HepG2 (cell line): ENCODE data around the gene UBE2S. TPM values are rescaled to one million over a fixed set of nuclear protein-coding genes. Genes with fewer than 3 reads are reported as not detected.

ENCODE experiments used
- REXO4 ChIP-seq: sonication (generic); formaldehyde crosslinking; IDR thresholded peaks from 2 replicates; pipeline ENCODE4 v1.8.0; 2022; ENCODE audit warnings: missing genetic modification reagents, mild to moderate bottlenecking, borderline replicate concordance
- ZFP36 ChIP-seq: fragments of 150-350 bp; IDR thresholded peaks from 2 replicates; pipeline ENCODE4 v1.6.1; 2018; ENCODE audit warnings: borderline replicate concordance, low read length, low read depth; ENCODE audit not compliant: partially characterized antibody
- ZMYM3 ChIP-seq: sonication (generic); formaldehyde crosslinking; IDR thresholded peaks from 2 replicates; pipeline ENCODE4 v1.5.1; 2020; ENCODE audit warnings: mild to moderate bottlenecking, missing genetic modification reagents
- ZNF138 ChIP-seq: sonication (generic); formaldehyde crosslinking; IDR thresholded peaks from 2 replicates; pipeline ENCODE4 v1.5.0; 2020; ENCODE audit warnings: mild to moderate bottlenecking, low read depth, missing genetic modification reagents
- ZNF256 ChIP-seq: sonication (generic); formaldehyde crosslinking; conservative IDR thresholded peaks from 2 replicates; pipeline ENCODE4 v1.4.0; 2020; ENCODE audit warnings: missing genetic modification reagents
- ZNF329 ChIP-seq: sonication (generic); formaldehyde crosslinking; IDR thresholded peaks from 2 replicates; pipeline ENCODE4 v1.9.0; 2021; ENCODE audit warnings: low read depth, mild to moderate bottlenecking, missing genetic modification reagents
- ZNF343 ChIP-seq: sonication (generic); formaldehyde crosslinking; IDR thresholded peaks from 2 replicates; pipeline ENCODE4 v1.4.0; 2020; ENCODE audit warnings: mild to moderate bottlenecking, missing genetic modification reagents
- ZNF350 ChIP-seq: sonication (generic); formaldehyde crosslinking; IDR thresholded peaks from 2 replicates; pipeline ENCODE4 v1.4.0; 2020; ENCODE audit warnings: mild to moderate bottlenecking, low read depth, missing genetic modification reagents, borderline replicate concordance
- ZNF720 ChIP-seq: sonication (generic); formaldehyde crosslinking; IDR thresholded peaks from 2 replicates; pipeline ENCODE4 v1.4.0; 2020; ENCODE audit warnings: missing genetic modification reagents
- ZNF747 ChIP-seq: sonication (generic); formaldehyde crosslinking; IDR thresholded peaks from 2 replicates; pipeline ENCODE4 v1.8.1; 2023; ENCODE audit warnings: missing genetic modification reagents, mild to moderate bottlenecking, borderline replicate concordance
- polyA plus RNA-seq, 8 experiments: library from polyadenylated mRNA; depleted of rRNA in 3 of 8; stranded (reverse) in 7 of 8; unstranded in 1 of 8; fragments of >200 nt; fragmentation: Illumina TruSeq in 4 of 8; extraction: Trizol in 4 of 8; gene quantifications; 2 replicates each; pipeline versions ENCODE4 v1.2.1 to v1.2.3, GENCODE V29; 2011 to 2016; ENCODE audit warnings: low read depth in 4 of 8, missing spikeins in 1 of 8, mixed read lengths in 1 of 8; ENCODE audit not compliant: insufficient read depth in 1 of 8
- total RNA-seq, 5 experiments: library from RNA; depleted of rRNA; stranded (reverse); fragments of >200 nt; fragmentation: Illumina TruSeq; extraction: Trizol; gene quantifications; 2 replicates each; pipeline ENCODE4 v1.2.3, GENCODE V29; 2016; ENCODE audit warnings: low read depth in 1 of 5
- TF ChIP-seq, protein P1 (sequence below): sonication (generic); formaldehyde crosslinking; IDR thresholded peaks from 2 replicates; pipeline ENCODE4 v1.9.0; 2022; ENCODE audit warnings: missing genetic modification reagents, mild to moderate bottlenecking, borderline replicate concordance
- TF ChIP-seq, protein P2 (sequence below): sonication (generic); formaldehyde crosslinking; IDR thresholded peaks from 2 replicates; pipeline ENCODE4 v1.8.0; 2022; ENCODE audit warnings: missing genetic modification reagents, mild to moderate bottlenecking, borderline replicate concordance
- TF ChIP-seq, protein P3 (sequence below): sonication (generic); formaldehyde crosslinking; IDR thresholded peaks from 2 replicates; pipeline ENCODE4 v1.4.0; 2020; ENCODE audit warnings: missing genetic modification reagents

Gene UBE2S
- total and polyA plus RNA-seq, 2 of the 13 experiments (the other 11 are each of a cell fraction or from before 2014, with no cell fraction given) = 32.2 to 39.3 TPM

DNA sequence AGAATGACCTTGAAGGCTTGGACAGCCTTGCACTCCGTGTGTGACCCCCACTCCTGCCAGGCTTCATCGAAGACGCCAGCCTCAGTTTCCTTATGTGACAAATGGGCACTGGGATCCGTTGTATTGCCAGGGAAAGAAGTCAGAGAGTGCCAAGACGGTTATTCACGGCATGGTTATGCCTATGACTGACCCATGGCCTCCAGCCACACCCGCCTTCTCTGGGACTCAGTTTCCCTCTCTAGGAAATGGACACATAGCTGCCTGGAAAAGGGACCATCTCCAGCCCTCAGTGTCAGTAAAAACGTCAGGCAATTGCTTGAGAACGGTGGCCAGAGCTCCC, 915 bp upstream of the UBE2S start (continued):
- TF ChIP-seq, protein P1, sequence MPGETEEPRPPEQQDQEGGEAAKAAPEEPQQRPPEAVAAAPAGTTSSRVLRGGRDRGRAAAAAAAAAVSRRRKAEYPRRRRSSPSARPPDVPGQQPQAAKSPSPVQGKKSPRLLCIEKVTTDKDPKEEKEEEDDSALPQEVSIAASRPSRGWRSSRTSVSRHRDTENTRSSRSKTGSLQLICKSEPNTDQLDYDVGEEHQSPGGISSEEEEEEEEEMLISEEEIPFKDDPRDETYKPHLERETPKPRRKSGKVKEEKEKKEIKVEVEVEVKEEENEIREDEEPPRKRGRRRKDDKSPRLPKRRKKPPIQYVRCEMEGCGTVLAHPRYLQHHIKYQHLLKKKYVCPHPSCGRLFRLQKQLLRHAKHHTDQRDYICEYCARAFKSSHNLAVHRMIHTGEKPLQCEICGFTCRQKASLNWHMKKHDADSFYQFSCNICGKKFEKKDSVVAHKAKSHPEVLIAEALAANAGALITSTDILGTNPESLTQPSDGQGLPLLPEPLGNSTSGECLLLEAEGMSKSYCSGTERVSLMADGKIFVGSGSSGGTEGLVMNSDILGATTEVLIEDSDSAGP (CRISPR knock-in tag) = peak; percentile 12; the same call in 1 of the 2 replicates
- TF ChIP-seq ZNF720 (CRISPR knock-in tag) (no peak), ZNF329 (CRISPR knock-in tag) (no peak), ZNF256 (CRISPR knock-in tag) (no peak), ZNF350 (0 out of 2 replicates have a peak, but pooled peaks have one; percentile 0), REXO4 (CRISPR knock-in tag) (no peak), ZNF343 (CRISPR knock-in tag) (no peak), ZFP36 (no peak), ZNF138 (CRISPR knock-in tag) (no peak), ZMYM3 (CRISPR knock-in tag) (0 out of 2 replicates have a peak, but pooled peaks have one; percentile 21), ZNF747 (CRISPR knock-in tag) (0 out of 2 replicates have a peak, but pooled peaks have one; percentile 28)
- TF ChIP-seq, protein P2, sequence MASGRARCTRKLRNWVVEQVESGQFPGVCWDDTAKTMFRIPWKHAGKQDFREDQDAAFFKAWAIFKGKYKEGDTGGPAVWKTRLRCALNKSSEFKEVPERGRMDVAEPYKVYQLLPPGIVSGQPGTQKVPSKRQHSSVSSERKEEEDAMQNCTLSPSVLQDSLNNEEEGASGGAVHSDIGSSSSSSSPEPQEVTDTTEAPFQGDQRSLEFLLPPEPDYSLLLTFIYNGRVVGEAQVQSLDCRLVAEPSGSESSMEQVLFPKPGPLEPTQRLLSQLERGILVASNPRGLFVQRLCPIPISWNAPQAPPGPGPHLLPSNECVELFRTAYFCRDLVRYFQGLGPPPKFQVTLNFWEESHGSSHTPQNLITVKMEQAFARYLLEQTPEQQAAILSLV (CRISPR knock-in tag) = no peak
- TF ChIP-seq, protein P3, sequence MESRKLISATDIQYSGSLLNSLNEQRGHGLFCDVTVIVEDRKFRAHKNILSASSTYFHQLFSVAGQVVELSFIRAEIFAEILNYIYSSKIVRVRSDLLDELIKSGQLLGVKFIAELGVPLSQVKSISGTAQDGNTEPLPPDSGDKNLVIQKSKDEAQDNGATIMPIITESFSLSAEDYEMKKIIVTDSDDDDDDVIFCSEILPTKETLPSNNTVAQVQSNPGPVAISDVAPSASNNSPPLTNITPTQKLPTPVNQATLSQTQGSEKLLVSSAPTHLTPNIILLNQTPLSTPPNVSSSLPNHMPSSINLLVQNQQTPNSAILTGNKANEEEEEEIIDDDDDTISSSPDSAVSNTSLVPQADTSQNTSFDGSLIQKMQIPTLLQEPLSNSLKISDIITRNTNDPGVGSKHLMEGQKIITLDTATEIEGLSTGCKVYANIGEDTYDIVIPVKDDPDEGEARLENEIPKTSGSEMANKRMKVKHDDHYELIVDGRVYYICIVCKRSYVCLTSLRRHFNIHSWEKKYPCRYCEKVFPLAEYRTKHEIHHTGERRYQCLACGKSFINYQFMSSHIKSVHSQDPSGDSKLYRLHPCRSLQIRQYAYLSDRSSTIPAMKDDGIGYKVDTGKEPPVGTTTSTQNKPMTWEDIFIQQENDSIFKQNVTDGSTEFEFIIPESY (CRISPR knock-in tag) = no peak
